ENCODE measurements around the gene ADAR. TPM values are rescaled to one million over a fixed set of nuclear protein-coding genes. Genes with fewer than 3 reads are reported as not detected.

Gene ADAR
- total RNA-seq, 1 experiment from 2014 or later = 168 TPM

DNA sequence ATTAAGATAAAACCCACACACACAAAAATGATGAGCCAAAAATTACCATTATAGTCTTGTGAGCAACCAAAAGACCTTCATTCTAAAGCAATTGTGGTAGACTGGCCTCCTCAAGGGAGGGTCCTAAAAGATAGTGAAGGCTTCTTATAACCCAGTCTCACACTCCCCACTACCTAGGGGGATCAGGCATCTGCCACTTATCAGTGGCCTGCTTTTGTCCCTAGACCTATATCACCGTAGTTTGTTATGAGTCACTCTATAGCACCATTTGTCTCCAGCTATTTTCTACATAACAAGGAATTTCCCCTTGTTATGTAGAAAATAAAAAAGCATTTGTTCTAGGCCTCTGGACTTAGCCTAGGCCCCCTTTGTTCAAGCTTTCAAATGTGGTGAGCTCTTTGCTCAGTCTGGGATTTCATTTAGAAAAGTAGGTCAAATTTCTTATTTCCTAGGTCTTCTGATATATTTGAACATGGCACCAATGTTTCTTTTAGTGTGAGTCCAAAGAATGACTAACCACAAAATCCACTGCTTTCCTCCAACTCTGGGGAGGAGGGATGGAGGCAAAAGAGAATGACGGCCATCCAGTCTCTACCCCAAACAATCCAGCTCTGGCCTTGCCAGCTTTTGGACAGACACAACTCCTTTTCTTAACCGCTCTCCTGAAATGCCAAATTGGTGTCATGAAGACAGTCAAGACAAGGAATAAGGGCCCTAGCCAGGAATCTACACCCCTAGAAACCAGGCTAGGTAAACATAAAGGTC lies 8.9 kb downstream of the ADAR start:
- POLR2A ChIA-PET = interaction anchor here (0.6 to 1.6 kb wide), 5 partner anchors 8 to 54 kb away, joined by 3 to 6 read pairs (median 3); no protein-coding TSS in a partner anchor
- peaks cover 89% of the 10 kb centered on the region for H3K36me3 Mint-ChIP-seq (ENCODE audit: insufficient read depth, unreplicated experiment)
- no peaks in the 10 kb centered on the region for H3K27me3 Mint-ChIP-seq (ENCODE audit: insufficient read depth, unreplicated experiment)

DNA sequence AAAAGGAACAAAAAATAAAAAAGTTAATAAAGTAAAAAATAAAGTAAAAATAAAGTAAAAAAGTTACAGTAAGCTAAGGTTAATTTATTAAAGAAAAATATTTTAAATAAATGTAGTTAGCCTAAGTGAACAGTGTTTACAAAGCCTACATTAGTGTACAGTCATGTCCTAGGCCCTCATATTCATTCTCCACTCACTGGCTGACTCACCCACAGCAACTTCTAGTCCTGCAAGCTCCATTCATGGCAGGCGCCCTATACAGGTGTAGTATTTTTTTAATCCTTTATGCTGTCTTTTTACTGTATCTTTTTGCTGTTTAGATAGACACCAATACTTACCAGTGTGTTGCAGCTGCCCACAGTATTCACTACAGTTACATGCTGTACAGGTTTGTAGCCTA lies 12.4 kb downstream of the ADAR start:
- Mint-ChIP-seq H3K27me3 (ENCODE audit: insufficient read depth, unreplicated experiment) (no peaks in the 10 kb centered on the region), H3K9me3 (ENCODE audit: unreplicated experiment) (no peaks in the 10 kb centered on the region), H3K4me3 (ENCODE audit: unreplicated experiment) (no peak overlapping the region), H3K4me1 (ENCODE audit: insufficient read depth, unreplicated experiment) (no peaks in the 10 kb centered on the region), H3K27ac (ENCODE audit: low read depth, unreplicated experiment) (no peak overlapping the region), H3K36me3 (ENCODE audit: insufficient read depth, unreplicated experiment) (peaks cover 87% of the 10 kb centered on the region)
- no TSS peak for BruUV-seq (replicated peaks)
- ChIA-PET CTCF (interaction anchor here (0.6 to 1.9 kb wide), 8 partner anchors 10 to 277 kb away, joined by 3 to 6 read pairs (median 4); no protein-coding TSS in a partner anchor), POLR2A (interaction anchor here (1.2 to 2.8 kb wide), 4 partner anchors 11 to 341 kb away, joined by 3 to 17 read pairs (median 6); partner anchors contain the start of gene PMVK)
- DNase-seq (ENCODE audit: unreplicated experiment) = no peak
- TF ChIP-seq, protein P1, sequence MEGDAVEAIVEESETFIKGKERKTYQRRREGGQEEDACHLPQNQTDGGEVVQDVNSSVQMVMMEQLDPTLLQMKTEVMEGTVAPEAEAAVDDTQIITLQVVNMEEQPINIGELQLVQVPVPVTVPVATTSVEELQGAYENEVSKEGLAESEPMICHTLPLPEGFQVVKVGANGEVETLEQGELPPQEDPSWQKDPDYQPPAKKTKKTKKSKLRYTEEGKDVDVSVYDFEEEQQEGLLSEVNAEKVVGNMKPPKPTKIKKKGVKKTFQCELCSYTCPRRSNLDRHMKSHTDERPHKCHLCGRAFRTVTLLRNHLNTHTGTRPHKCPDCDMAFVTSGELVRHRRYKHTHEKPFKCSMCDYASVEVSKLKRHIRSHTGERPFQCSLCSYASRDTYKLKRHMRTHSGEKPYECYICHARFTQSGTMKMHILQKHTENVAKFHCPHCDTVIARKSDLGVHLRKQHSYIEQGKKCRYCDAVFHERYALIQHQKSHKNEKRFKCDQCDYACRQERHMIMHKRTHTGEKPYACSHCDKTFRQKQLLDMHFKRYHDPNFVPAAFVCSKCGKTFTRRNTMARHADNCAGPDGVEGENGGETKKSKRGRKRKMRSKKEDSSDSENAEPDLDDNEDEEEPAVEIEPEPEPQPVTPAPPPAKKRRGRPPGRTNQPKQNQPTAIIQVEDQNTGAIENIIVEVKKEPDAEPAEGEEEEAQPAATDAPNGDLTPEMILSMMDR (IDR thresholded peaks at IDR 0.05; ENCODE audit: unreplicated experiment) = no peak
- intact Hi-C loops (cut with micrococcal nuclease) = no loop called here

More for the DNA sequence above, 8.9 kb downstream of the ADAR start:
- DNase-seq (ENCODE audit: unreplicated experiment) = no peak
- TF ChIP-seq, protein P1 (IDR thresholded peaks at IDR 0.05; ENCODE audit: unreplicated experiment) = no peak
- intact Hi-C loops (cut with micrococcal nuclease) = no loop called here
- peaks cover 6% of the 10 kb centered on the region for H3K4me1 Mint-ChIP-seq (ENCODE audit: insufficient read depth, unreplicated experiment)
- no peak overlapping the region for H3K4me3 Mint-ChIP-seq (ENCODE audit: unreplicated experiment)
- CTCF ChIA-PET = interaction anchor here (0.6 to 2.0 kb wide), 7 partner anchors 8 to 70 kb away, joined by 3 to 9 read pairs (median 3); no protein-coding TSS in a partner anchor
- peak overlapping the region; percentile 21 for H3K27ac Mint-ChIP-seq (ENCODE audit: low read depth, unreplicated experiment)
- no TSS peak for BruUV-seq (replicated peaks)
- H3K9me3 Mint-ChIP-seq (ENCODE audit: unreplicated experiment) = no peaks in the 10 kb centered on the region

DNA sequence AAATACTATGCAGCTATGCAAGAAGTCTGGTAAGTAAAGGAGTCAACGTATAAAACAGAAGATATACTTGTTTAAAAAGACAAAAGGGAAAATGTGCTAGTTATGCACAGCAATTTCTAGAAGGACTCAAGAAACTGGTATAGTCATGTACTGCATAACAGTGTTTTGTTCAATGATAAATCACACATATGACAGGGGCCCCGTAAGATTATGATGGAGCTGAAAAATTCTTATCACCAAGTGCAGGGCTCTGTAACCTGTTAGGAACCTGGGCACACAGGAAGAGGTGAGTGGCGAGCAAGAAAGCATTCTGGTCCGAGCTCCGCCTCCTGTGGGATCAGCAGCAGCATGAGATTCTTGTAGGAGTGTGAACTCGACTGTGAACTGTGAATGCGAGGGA lies 13.2 kb downstream of the ADAR start:
- intact Hi-C loops (cut with micrococcal nuclease) = no loop called here
- no peak for DNase-seq (ENCODE audit: unreplicated experiment)
- H3K36me3 Mint-ChIP-seq (ENCODE audit: insufficient read depth, unreplicated experiment) = peaks cover 87% of the 10 kb centered on the region
- no peak overlapping the region for H3K4me3 Mint-ChIP-seq (ENCODE audit: unreplicated experiment)
- no peaks in the 10 kb centered on the region for H3K27me3 Mint-ChIP-seq (ENCODE audit: insufficient read depth, unreplicated experiment)
- ChIA-PET POLR2A (interaction anchor here (0.6 to 2.8 kb wide), 6 partner anchors 11 to 342 kb away, joined by 3 to 17 read pairs (median 4); partner anchors contain the start of gene PMVK), CTCF (interaction anchor here (0.6 to 1.9 kb wide), 7 partner anchors 11 to 1079 kb away, joined by 3 to 6 read pairs (median 3); no protein-coding TSS in a partner anchor)
- BruUV-seq (replicated peaks) = no TSS peak
- H3K27ac Mint-ChIP-seq (ENCODE audit: low read depth, unreplicated experiment) = no peak overlapping the region
- TF ChIP-seq, protein P1 (IDR thresholded peaks at IDR 0.05; ENCODE audit: unreplicated experiment) = no peak
- H3K9me3 Mint-ChIP-seq (ENCODE audit: unreplicated experiment) = no peaks in the 10 kb centered on the region
- H3K4me1 Mint-ChIP-seq (ENCODE audit: insufficient read depth, unreplicated experiment) = no peaks in the 10 kb centered on the region

DNA sequence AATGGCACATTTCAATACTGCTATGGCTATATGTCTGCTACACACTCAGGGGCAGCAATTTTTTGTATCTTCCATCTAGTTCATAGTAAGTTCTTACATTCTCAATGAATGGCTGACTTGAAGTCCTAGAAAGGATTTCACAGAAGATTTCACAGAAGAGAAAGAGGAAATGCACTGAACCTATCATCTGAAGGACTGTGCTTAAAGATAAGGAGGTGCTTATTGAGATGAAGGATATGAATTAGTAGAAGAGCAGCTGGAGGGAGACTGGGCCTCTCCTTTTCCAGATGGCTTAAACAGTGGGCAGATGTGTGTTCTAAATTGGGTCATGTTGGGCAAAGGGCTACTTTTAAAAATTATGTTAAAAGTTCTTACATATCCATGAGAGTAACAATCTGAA lies 14.6 kb downstream of the ADAR start:
- Mint-ChIP-seq H3K4me1 (ENCODE audit: insufficient read depth, unreplicated experiment) (no peaks in the 10 kb centered on the region), H3K36me3 (ENCODE audit: insufficient read depth, unreplicated experiment) (peaks cover 88% of the 10 kb centered on the region), H3K27ac (ENCODE audit: low read depth, unreplicated experiment) (no peak overlapping the region), H3K9me3 (ENCODE audit: unreplicated experiment) (no peaks in the 10 kb centered on the region), H3K4me3 (ENCODE audit: unreplicated experiment) (no peak overlapping the region), H3K27me3 (ENCODE audit: insufficient read depth, unreplicated experiment) (no peaks in the 10 kb centered on the region)
- CTCF ChIA-PET = interaction anchor here (0.6 to 0.9 kb wide), 2 partner anchors 15 to 460 kb away, joined by 3 read pairs; partner anchors contain the start of gene ADAR
- DNase-seq (ENCODE audit: unreplicated experiment) = no peak
- BruUV-seq (replicated peaks) = no TSS peak
- TF ChIP-seq, protein P1 (IDR thresholded peaks at IDR 0.05; ENCODE audit: unreplicated experiment) = no peak
- intact Hi-C loops (cut with micrococcal nuclease) = no loop called here
- POLR2A ChIA-PET = interaction anchor here (0.7 kb wide), 1 partner anchor 12 kb away, joined by 3 read pairs; no protein-coding TSS in a partner anchor

All from MCF 10A (cell line).